Panc1 (cell line): ENCODE measurements around the gene MKKS. TPM values are rescaled to one million over a fixed set of nuclear protein-coding genes. Genes with fewer than 3 reads are reported as not detected.

Experiments used
- ATAC-seq: fragments of 200-7000 bp; cut with Tn5 transposase; 2 replicates; pipeline ENCODE4 v1.9.1; 2020; ENCODE audit warnings: mild to moderate bottlenecking, moderate library complexity
- BruUV-seq: library from RNA; stranded (reverse); fragments of 400-500 nt; replicated peaks from 2 replicates; lab custom pipeline; 2021; lab: Mats Ljungman, UMichigan
- CTCF ChIA-PET: fragments of 300-600 bp; sonication (Branson Sonifier 250); formaldehyde crosslinking; loops from one replicate; lab custom pipeline; 2022; ENCODE audit warnings: antibody characterized with exemption; lab: Charles Lee
- POLR2A ChIA-PET: fragments of 300-600 bp; sonication (Branson Sonifier 250); formaldehyde crosslinking; loops from one replicate; lab custom pipeline; 2022; ENCODE audit warnings: antibody characterized with exemption; lab: Charles Lee
- DNase-seq: peaks from one replicate; pipeline ENCODE4 v3.0.0-alpha.2; 2010; ENCODE audit warnings: low read depth, low spot score
- H3K27ac ChIP-seq: 2 replicates; pipeline ENCODE4 v1.5.1; 2011; ENCODE audit warnings: mild to moderate bottlenecking, low read length, inconsistent platforms
- H3K27me3 ChIP-seq: fragments of 200-500 bp; sonication (Bioruptor generic); 2 replicates; pipeline ENCODE4 v1.6.0; 2014; ENCODE audit warnings: low read length, inconsistent platforms; ENCODE audit not compliant: control insufficient read depth, insufficient read depth
- H3K36me3 ChIP-seq: fragments of 200-500 bp; sonication (Bioruptor generic); 2 replicates; pipeline ENCODE4 v1.5.1; 2014; ENCODE audit warnings: inconsistent platforms, mild to moderate bottlenecking, low read length, moderate library complexity; ENCODE audit not compliant: control insufficient read depth, insufficient read depth
- H3K4me1 ChIP-seq: 2 replicates; pipeline ENCODE4 v1.5.1; 2011; ENCODE audit warnings: inconsistent platforms, mild to moderate bottlenecking, low read length, moderate library complexity; ENCODE audit not compliant: control insufficient read depth, insufficient read depth
- H3K4me3 ChIP-seq, 2 experiments: 2 replicates each; pipeline ENCODE4 v1.5.1; 2011 to 2012; ENCODE audit warnings: low read depth in 2 of 2, low read length in 2 of 2, mild to moderate bottlenecking in 2 of 2, inconsistent platforms in 1 of 2, moderate library complexity in 1 of 2
- H3K9me3 ChIP-seq: fragments of 200-500 bp; sonication (Bioruptor generic); 2 replicates; pipeline ENCODE4 v1.5.1; 2014; ENCODE audit warnings: low read depth, mild to moderate bottlenecking, inconsistent platforms, low read length, moderate library complexity; ENCODE audit not compliant: control insufficient read depth, insufficient read depth
- POLR2AphosphoS5 ChIP-seq: IDR thresholded peaks from 2 replicates; pipeline ENCODE4 v1.6.1; 2012; ENCODE audit warnings: mild to moderate bottlenecking, low read depth, low read length, moderate library complexity
- SIN3A ChIP-seq: IDR thresholded peaks from 2 replicates; pipeline ENCODE4 v1.6.1; 2012; ENCODE audit warnings: low read depth, mild to moderate bottlenecking, low read length, moderate library complexity, borderline replicate concordance; ENCODE audit not compliant: insufficient read depth
- TCF7L2 ChIP-seq: IDR thresholded peaks from 2 replicates; pipeline ENCODE4 v1.6.1; 2011; ENCODE audit warnings: mild to moderate bottlenecking, low read depth, low read length, inconsistent platforms
- in situ Hi-C: cut with HindIII; loops from 2 replicates; pipeline ENCODE4 v1.10.0; 2016; ENCODE audit warnings: low sequenced_read_pairs, low pct_unique_long_range_greater_than_20kb
- intact Hi-C: fragments of 100-400 bp; cut with micrococcal nuclease; formaldehyde crosslinking; loops from one replicate; pipeline ENCODE4 v1.10.0; 2022; ENCODE audit not compliant: unreplicated experiment
- total RNA-seq: library from RNA; stranded (reverse); gene quantifications from one replicate; pipeline ENCODE4 v1.2.1, GENCODE V29; 2021; ENCODE audit not compliant: unreplicated experiment
- TF ChIP-seq, protein P1 (sequence below): fragments of 450-650 bp; IDR thresholded peaks from 2 replicates; pipeline ENCODE4 v1.5.1; 2017; ENCODE audit warnings: mild to moderate bottlenecking
- TF ChIP-seq, protein P2 (sequence below), 2 experiments: IDR thresholded peaks; 2 replicates each; pipeline ENCODE4 v1.6.1; 2011 to 2012; ENCODE audit warnings: low read depth in 2 of 2, control low read depth in 1 of 2, low read length in 1 of 2, mild to moderate bottlenecking in 1 of 2, moderate library complexity in 1 of 2; ENCODE audit not compliant: insufficient read depth in 1 of 2

Gene MKKS
- total RNA-seq, 1 experiment from 2014 or later = 15.6 TPM

DNA sequence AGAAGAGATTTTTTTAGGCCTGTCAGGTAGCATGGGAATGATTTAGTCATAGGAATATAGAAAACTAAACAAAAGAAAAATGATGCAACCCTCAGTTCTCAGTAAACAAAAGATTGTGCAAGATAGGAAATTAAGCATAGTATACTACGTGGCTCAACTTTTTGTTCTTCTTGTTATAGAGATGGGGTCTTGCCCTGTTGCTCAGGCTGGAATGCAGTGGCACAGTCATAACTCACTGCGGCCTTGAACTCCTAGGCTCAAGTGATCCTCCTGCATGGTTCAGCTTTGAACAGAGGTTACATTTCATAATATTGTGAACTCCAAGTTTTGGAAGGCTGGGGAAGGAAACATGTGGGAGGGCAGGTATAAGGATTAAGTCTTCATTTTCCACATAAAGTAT is 29.6 kb upstream of the MKKS start:
- Histone ChIP-seq H3K27me3 (no peaks in the 10 kb centered on the region), H3K9me3 (no peaks in the 10 kb centered on the region), H3K4me1 (no peaks in the 10 kb centered on the region), H3K27ac (no peak overlapping the region), H3K36me3 (no peaks in the 10 kb centered on the region), H3K4me3 (no peak overlapping the region)
- in situ Hi-C loops (no loop called here), intact Hi-C loops (loop anchor here (10.0 kb wide), 1 partner anchor 811 kb away; no protein-coding TSS in a partner anchor)
- DNase-seq (no peak), ATAC-seq (no peak)
- TF ChIP-seq, protein P1, sequence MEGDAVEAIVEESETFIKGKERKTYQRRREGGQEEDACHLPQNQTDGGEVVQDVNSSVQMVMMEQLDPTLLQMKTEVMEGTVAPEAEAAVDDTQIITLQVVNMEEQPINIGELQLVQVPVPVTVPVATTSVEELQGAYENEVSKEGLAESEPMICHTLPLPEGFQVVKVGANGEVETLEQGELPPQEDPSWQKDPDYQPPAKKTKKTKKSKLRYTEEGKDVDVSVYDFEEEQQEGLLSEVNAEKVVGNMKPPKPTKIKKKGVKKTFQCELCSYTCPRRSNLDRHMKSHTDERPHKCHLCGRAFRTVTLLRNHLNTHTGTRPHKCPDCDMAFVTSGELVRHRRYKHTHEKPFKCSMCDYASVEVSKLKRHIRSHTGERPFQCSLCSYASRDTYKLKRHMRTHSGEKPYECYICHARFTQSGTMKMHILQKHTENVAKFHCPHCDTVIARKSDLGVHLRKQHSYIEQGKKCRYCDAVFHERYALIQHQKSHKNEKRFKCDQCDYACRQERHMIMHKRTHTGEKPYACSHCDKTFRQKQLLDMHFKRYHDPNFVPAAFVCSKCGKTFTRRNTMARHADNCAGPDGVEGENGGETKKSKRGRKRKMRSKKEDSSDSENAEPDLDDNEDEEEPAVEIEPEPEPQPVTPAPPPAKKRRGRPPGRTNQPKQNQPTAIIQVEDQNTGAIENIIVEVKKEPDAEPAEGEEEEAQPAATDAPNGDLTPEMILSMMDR = no peak
- TF ChIP-seq POLR2AphosphoS5 (no peak), TCF7L2 (no peak)
- ChIA-PET POLR2A (interaction anchor here (0.6 kb wide), 1 partner anchor 10 kb away, joined by 4 read pairs; no protein-coding TSS in a partner anchor), CTCF (no interaction called here)
- no TSS peak for BruUV-seq

DNA sequence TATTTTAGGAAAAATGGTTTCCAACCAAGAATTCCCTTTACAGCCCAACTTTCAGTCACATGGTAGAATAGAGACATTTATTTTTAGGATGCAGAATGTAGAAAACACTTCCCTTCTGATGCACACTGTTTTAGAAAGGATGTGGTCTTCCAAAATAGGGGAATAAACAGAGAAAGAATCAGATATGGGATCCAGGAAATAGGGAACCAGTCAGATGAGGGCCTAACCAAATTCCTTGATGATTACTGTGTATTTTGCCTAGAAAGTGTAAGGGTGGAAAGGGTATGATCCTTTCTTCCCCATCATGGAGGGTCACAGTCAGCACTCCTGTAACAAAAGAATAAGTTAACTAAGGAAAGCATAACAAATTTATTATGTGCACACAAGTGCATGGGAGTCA is 28.5 kb upstream of the MKKS start:
- no peaks in the 10 kb centered on the region for H3K27me3 ChIP-seq
- no peaks in the 10 kb centered on the region for H3K36me3 ChIP-seq
- intact Hi-C loops = loop anchor here (10.0 kb wide), 1 partner anchor 812 kb away; no protein-coding TSS in a partner anchor
- POLR2A ChIA-PET = no interaction called here
- DNase-seq (no peak), ATAC-seq (no peak)
- no peak overlapping the region for H3K4me3 ChIP-seq
- no peaks in the 10 kb centered on the region for H3K4me1 ChIP-seq
- TF ChIP-seq, protein P1 = no peak
- no peak for TF ChIP-seq TCF7L2
- no peak for TF ChIP-seq POLR2AphosphoS5
- no peak for TF ChIP-seq SIN3A
- TF ChIP-seq, protein P2, sequence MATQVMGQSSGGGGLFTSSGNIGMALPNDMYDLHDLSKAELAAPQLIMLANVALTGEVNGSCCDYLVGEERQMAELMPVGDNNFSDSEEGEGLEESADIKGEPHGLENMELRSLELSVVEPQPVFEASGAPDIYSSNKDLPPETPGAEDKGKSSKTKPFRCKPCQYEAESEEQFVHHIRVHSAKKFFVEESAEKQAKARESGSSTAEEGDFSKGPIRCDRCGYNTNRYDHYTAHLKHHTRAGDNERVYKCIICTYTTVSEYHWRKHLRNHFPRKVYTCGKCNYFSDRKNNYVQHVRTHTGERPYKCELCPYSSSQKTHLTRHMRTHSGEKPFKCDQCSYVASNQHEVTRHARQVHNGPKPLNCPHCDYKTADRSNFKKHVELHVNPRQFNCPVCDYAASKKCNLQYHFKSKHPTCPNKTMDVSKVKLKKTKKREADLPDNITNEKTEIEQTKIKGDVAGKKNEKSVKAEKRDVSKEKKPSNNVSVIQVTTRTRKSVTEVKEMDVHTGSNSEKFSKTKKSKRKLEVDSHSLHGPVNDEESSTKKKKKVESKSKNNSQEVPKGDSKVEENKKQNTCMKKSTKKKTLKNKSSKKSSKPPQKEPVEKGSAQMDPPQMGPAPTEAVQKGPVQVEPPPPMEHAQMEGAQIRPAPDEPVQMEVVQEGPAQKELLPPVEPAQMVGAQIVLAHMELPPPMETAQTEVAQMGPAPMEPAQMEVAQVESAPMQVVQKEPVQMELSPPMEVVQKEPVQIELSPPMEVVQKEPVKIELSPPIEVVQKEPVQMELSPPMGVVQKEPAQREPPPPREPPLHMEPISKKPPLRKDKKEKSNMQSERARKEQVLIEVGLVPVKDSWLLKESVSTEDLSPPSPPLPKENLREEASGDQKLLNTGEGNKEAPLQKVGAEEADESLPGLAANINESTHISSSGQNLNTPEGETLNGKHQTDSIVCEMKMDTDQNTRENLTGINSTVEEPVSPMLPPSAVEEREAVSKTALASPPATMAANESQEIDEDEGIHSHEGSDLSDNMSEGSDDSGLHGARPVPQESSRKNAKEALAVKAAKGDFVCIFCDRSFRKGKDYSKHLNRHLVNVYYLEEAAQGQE (IDR thresholded peaks at IDR 0.05; ENCODE audit: insufficient read depth in 1 of 2, low read depth in 2 of 2, low read length in 1 of 2) = no peak
- H3K9me3 ChIP-seq = no peaks in the 10 kb centered on the region
- BruUV-seq = no TSS peak
- in situ Hi-C loops = no loop called here
- H3K27ac ChIP-seq = no peak overlapping the region
- CTCF ChIA-PET = no interaction called here
